ENCODE measurements around the gene SEC14L3. TPM values are rescaled to one million over a fixed set of nuclear protein-coding genes. Genes with fewer than 3 reads are reported as not detected.
A peak's percentile ranks its signal among the peaks of the same experiment; 100 is the strongest.

Gene SEC14L3
- total RNA-seq, 4 donors from 2014 or later = not detected

DNA sequence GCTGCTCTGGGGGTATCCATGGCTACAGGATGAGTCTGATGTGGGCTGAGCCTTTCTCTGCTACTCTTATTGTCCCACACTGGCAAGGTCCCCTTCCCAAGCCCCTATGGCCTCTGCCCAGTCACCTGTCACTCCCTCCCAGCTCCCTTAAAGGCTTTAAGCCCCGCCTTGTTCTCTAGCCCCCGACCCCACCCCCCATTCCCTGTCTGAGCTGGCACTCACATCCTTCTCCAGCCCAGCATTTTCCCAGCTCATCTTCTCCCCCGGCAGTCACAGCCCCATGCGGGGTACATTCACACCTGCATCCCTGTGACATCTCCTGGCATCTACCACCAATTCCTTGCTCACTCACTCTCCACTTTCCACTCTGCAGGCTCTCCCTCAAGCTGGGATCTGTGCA, 41.9 kb downstream of the SEC14L3 start:
- H3K36me3 ChIP-seq = no peaks in the 10 kb centered on the region
- intact Hi-C loops (cut with DNase I) = loop anchor here (5.0 kb wide), 1 partner anchor 38 kb away; no protein-coding TSS in a partner anchor
- no peak overlapping the region for H3K27ac ChIP-seq (replicated peaks in 1 of 4)
- H3K9me3 ChIP-seq = no peaks in the 10 kb centered on the region
- 54% methylated on average over 4 of the region's 4 CpGs for WGBS
- no peak overlapping the region for H3K4me3 ChIP-seq
- TF ChIP-seq POLR2AphosphoS5 (IDR thresholded peaks at IDR 0.05) (no peak), POLR2A (IDR thresholded peaks at IDR 0.05; ENCODE audit: low read depth) (no peak), EP300 (IDR thresholded peaks at IDR 0.05) (no peak), CTCF (IDR thresholded peaks at IDR 0.05) (no peak)
- H3K4me1 ChIP-seq = peaks cover 15 to 22% (median 20%) of the 10 kb centered on the region in 4 donors
- H3K27me3 ChIP-seq = no peaks in the 10 kb centered on the region
- no peak for DNase-seq (ENCODE audit: extremely low spot score)

- Histone ChIP-seq H3K4me1 (peaks cover 24 to 34% (median 33%) of the 10 kb centered on the region in 4 donors), H3K4me3 (no peak overlapping the region), H3K36me3 (no peaks in the 10 kb centered on the region), H3K27ac (replicated peaks in 1 of 4) (no peak overlapping the region), H3K27me3 (no peaks in the 10 kb centered on the region), H3K9me3 (no peaks in the 10 kb centered on the region)
- intact Hi-C loops (cut with DNase I) = loop anchor here (5.0 kb wide), 1 partner anchor 36 kb away; no protein-coding TSS in a partner anchor
- DNase-seq (ENCODE audit: extremely low spot score) = no peak
- TF ChIP-seq CTCF (IDR thresholded peaks at IDR 0.05) (no peak), EP300 (IDR thresholded peaks at IDR 0.05) (no peak), POLR2A (IDR thresholded peaks at IDR 0.05; ENCODE audit: low read depth) (no peak), POLR2AphosphoS5 (IDR thresholded peaks at IDR 0.05) (no peak)
- 100% methylated on average over 1 of the region's 1 CpG for WGBS
Measured at GRCh38 chr22:30427871-30428270, 43.9 kb downstream of the SEC14L3 start.

- intact Hi-C loops (cut with DNase I) = loop anchor here (5.0 kb wide), 1 partner anchor 34 kb away; no protein-coding TSS in a partner anchor
- no peaks in the 10 kb centered on the region for H3K36me3 ChIP-seq
Measured at GRCh38 chr22:30426388-30427353, 45.1 kb downstream of the SEC14L3 start.

More at GRCh38 chr22:30426388-30427353, 45.1 kb downstream of the SEC14L3 start:
- Histone ChIP-seq H3K9me3 (no peaks in the 10 kb centered on the region), H3K27ac (replicated peaks in 1 of 4) (peak overlapping the region; percentile 79 to 96 (median 94)), H3K4me3 (peak overlapping the region; percentile 62 to 78 (median 67)), H3K4me1 (peaks cover 36 to 46% (median 45%) of the 10 kb centered on the region in 4 donors), H3K27me3 (no peaks in the 10 kb centered on the region)
- 54% methylated on average over 28 of the region's 29 CpGs for WGBS
- TF ChIP-seq CTCF (IDR thresholded peaks at IDR 0.05) = peak; percentile 62 to 76 (median 75)
- peak; percentile 41 to 69 for TF ChIP-seq POLR2AphosphoS5 (IDR thresholded peaks at IDR 0.05)
- no peak for TF ChIP-seq EP300 (IDR thresholded peaks at IDR 0.05)
- peak; percentile 94 for DNase-seq (ENCODE audit: extremely low spot score)
